Stomach (tissue), 9 donors: ENCODE measurements around the gene FYN. TPM values are rescaled to one million over a fixed set of nuclear protein-coding genes. Genes with fewer than 3 reads are reported as not detected.

Experiments
- DNase-seq, 2 donors: peaks; one replicate each; pipeline versions ENCODE4 v3.0.0 to v3.0.0-alpha.2; 2013 to 2019
- H3K27ac ChIP-seq, 5 donors: fragments of 200-600 bp in 4 of 5; sonication (generic) in 4 of 5; one replicate each; pipeline ENCODE4 v1.5.1; 2013 to 2019; ENCODE audit warnings: mild to moderate bottlenecking in 1 of 5, moderate library complexity in 1 of 5
- H3K27me3 ChIP-seq, 3 donors: fragments of 200-600 bp; sonication (generic); one replicate each; pipeline ENCODE4 v1.5.1; 2017 to 2019; ENCODE audit warnings: mixed run types in 1 of 3
- H3K36me3 ChIP-seq, 4 donors: fragments of 200-600 bp; sonication (generic); 1 replicate in 3 of 4; 2 replicates in 1 of 4; pipeline ENCODE4 v1.5.1; 2016 to 2019
- H3K4me1 ChIP-seq, 4 donors: fragments of 200-600 bp; sonication (generic); one replicate each; pipeline ENCODE4 v1.5.1; 2016 to 2019
- H3K4me3 ChIP-seq, 4 donors: fragments of 200-600 bp; sonication (generic) in 3 of 4; one replicate each; pipeline ENCODE4 v1.5.1; 2016 to 2019; ENCODE audit warnings: mild to moderate bottlenecking in 1 of 4
- H3K9me3 ChIP-seq, 4 donors: fragments of 200-600 bp; sonication (generic); one replicate each; pipeline ENCODE4 v1.5.1; 2016 to 2019
- EP300 ChIP-seq: sonication (generic); formaldehyde crosslinking; IDR thresholded peaks from one replicate; pipeline ENCODE4 v1.6.1; 2017; ENCODE audit warnings: antibody characterized with exemption
- POLR2A ChIP-seq, 4 donors: fragments of 450-650 bp; IDR thresholded peaks; one replicate each; pipeline ENCODE4 v1.6.1; 2016; ENCODE audit warnings: antibody characterized with exemption in 4 of 4, control low read depth in 2 of 4, mild to moderate bottlenecking in 1 of 4, moderate library complexity in 1 of 4
- POLR2AphosphoS5 ChIP-seq, 3 donors: sonication (generic); formaldehyde crosslinking; IDR thresholded peaks; one replicate each; pipeline ENCODE4 v1.6.1; 2016; ENCODE audit warnings: antibody characterized with exemption in 3 of 3
- WGBS, 5 donors: extraction: QIAGEN DNeasy Blood & Tissue Kit in 3 of 5; methylation state at CpG; one replicate each; pipeline versions ENCODE4 v1.1.5 to v1.1.7; 2013 to 2018; 5-methylcytosine and 5-hydroxymethylcytosine counted together
- intact Hi-C: fragments of 100-400 bp; cut with DNase I; formaldehyde crosslinking; loops from one replicate; pipeline ENCODE4 v1.15.1; 2023; ENCODE audit warnings: low total_unique reads
- polyA plus RNA-seq, 3 donors: library from polyadenylated mRNA; stranded (reverse); fragments of 200-250 nt; gene quantifications; one replicate each; pipeline ENCODE4 v1.2.3, GENCODE V29; 2013
- total RNA-seq, 5 donors: library from RNA; depleted of rRNA; stranded (reverse); fragments of >200 nt; gene quantifications; one replicate each; pipeline versions ENCODE4 v1.1.0 to v1.2.3, GENCODE V29; 2014 to 2016
- TF ChIP-seq, protein P1 (sequence below), 7 experiments: fragments of 450-650 bp in 4 of 7; fragments of 200-600 bp in 3 of 7; sonication (generic) in 3 of 7; IDR thresholded peaks; one replicate each; pipeline ENCODE4 v1.5.1; 2016 to 2019; ENCODE audit warnings: antibody characterized with exemption in 7 of 7, control low read depth in 2 of 7, mild to moderate bottlenecking in 1 of 7
- donor health status: healthy with polysubstance abuse.
- donor health status: Bipolar disorder and iron deficiency.
- donor health status: healthy.

The FYN gene
- total and polyA plus RNA-seq, 8 donors = 8.4 to 146 (median 37.1) TPM

DNA sequence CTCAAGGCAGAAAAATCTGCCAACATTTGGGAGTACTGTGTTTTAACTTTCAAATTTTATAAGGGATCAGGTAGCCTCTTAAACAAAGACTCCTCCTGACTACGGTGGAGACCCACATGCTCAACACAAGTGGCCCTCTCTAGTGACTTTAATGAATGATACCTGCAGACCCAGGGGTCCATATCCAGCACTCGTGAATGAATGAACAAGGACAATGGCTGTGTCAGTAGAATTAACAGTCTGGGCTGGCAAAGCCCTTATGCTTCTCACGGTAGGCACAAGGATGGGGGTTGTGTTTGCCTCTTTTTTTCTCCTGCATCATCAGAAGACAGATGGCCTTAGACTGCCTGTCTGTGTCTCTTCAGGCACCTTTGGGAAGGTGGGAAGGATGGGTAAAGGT, 154.9 kb downstream of the FYN start:
- H3K9me3 ChIP-seq = no peaks in the 10 kb centered on the region
- intact Hi-C loops = loop anchor here (10.0 kb wide), 1 partner anchor 316 kb away; no protein-coding TSS in a partner anchor

DNA sequence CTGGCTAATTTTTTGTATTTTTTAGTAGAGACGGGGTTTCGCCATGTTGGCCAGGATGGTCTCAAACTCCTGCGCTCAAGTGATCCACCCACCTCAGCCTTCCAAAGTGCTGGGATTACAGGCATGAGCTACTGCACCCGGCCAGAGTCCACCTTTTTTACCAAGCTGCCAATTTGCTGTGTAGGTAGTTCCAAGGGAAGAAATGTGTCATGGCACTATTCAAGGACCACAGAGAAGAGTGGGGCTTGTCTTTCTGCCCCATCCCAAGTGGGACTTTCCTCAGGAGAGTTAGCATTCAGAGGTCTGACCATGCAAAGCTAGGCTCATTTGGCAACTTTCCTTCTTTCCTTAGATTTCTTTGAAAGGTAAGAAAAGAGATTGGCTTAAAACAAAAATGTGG, 155.6 kb downstream of the FYN start:
- TF ChIP-seq POLR2AphosphoS5 (IDR thresholded peaks at IDR 0.05) = no peak
- no peak for TF ChIP-seq POLR2A (IDR thresholded peaks at IDR 0.05)
- TF ChIP-seq, protein P1, sequence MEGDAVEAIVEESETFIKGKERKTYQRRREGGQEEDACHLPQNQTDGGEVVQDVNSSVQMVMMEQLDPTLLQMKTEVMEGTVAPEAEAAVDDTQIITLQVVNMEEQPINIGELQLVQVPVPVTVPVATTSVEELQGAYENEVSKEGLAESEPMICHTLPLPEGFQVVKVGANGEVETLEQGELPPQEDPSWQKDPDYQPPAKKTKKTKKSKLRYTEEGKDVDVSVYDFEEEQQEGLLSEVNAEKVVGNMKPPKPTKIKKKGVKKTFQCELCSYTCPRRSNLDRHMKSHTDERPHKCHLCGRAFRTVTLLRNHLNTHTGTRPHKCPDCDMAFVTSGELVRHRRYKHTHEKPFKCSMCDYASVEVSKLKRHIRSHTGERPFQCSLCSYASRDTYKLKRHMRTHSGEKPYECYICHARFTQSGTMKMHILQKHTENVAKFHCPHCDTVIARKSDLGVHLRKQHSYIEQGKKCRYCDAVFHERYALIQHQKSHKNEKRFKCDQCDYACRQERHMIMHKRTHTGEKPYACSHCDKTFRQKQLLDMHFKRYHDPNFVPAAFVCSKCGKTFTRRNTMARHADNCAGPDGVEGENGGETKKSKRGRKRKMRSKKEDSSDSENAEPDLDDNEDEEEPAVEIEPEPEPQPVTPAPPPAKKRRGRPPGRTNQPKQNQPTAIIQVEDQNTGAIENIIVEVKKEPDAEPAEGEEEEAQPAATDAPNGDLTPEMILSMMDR (IDR thresholded peaks at IDR 0.05) = no peak
- no peak for TF ChIP-seq EP300
- DNase-seq = no peak
- Histone ChIP-seq H3K36me3 (peaks cover 9 to 48% (median 40%) of the 10 kb centered on the region in 4 donors), H3K27ac (no peak overlapping the region), H3K4me1 (peaks cover 10 to 19% (median 15%) of the 10 kb centered on the region in 4 donors), H3K27me3 (no peaks in the 10 kb centered on the region), H3K9me3 (no peaks in the 10 kb centered on the region), H3K4me3 (no peak overlapping the region)
- 94 to 98% (median 96%) methylated on average over 4 of the region's 4 CpGs for WGBS, 5 donors
- intact Hi-C loops = loop anchor here (10.0 kb wide), 1 partner anchor 317 kb away; no protein-coding TSS in a partner anchor

More for the DNA sequence above, 154.9 kb downstream of the FYN start:
- no peak overlapping the region for H3K27ac ChIP-seq
- H3K36me3 ChIP-seq = peaks cover 9 to 41% (median 35%) of the 10 kb centered on the region in 4 donors
- no peaks in the 10 kb centered on the region for H3K27me3 ChIP-seq
- WGBS, 5 donors = 92 to 97% (median 93%) methylated on average over 3 of the region's 3 CpGs
- peaks cover 11 to 19% (median 16%) of the 10 kb centered on the region in 4 donors for H3K4me1 ChIP-seq
- no peak for DNase-seq
- TF ChIP-seq EP300 (no peak), POLR2A (IDR thresholded peaks at IDR 0.05) (no peak), POLR2AphosphoS5 (IDR thresholded peaks at IDR 0.05) (no peak)
- TF ChIP-seq, protein P1 (IDR thresholded peaks at IDR 0.05) = no peak
- H3K4me3 ChIP-seq = no peak overlapping the region

DNA sequence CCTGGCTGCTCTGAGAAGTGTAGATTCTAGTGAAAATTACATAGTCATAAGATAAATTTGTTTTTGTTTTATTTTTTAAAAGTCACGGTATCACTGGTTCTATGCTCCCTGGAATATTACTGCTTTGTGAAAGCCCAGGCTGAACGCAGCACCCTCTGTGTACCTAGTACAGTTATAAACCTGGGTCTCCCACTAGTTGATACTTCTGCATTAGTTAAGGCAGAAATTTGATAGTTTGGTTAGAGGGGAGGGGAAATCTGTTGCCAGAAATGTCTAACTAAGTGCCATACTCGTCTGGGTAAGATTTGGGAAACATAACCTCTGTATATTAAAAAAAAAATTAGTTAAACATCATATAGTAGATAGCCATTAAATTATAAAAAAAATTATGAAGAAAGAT, 156.9 kb downstream of the FYN start:
- DNase-seq = no peak
- Histone ChIP-seq H3K9me3 (no peaks in the 10 kb centered on the region), H3K27me3 (no peaks in the 10 kb centered on the region), H3K36me3 (peaks cover 9 to 48% (median 40%) of the 10 kb centered on the region in 4 donors), H3K27ac (no peak overlapping the region), H3K4me3 (no peak overlapping the region), H3K4me1 (peaks cover 11 to 22% (median 17%) of the 10 kb centered on the region in 4 donors)
- TF ChIP-seq, protein P1 (IDR thresholded peaks at IDR 0.05) = no peak
- TF ChIP-seq EP300 = no peak
- no peak for TF ChIP-seq POLR2AphosphoS5 (IDR thresholded peaks at IDR 0.05)
- no peak for TF ChIP-seq POLR2A (IDR thresholded peaks at IDR 0.05)
- 62 to 89% (median 87%) methylated on average over 3 of the region's 3 CpGs for WGBS, 5 donors
- intact Hi-C loops = loop anchor here (10.0 kb wide), 1 partner anchor 318 kb away; no protein-coding TSS in a partner anchor

DNA sequence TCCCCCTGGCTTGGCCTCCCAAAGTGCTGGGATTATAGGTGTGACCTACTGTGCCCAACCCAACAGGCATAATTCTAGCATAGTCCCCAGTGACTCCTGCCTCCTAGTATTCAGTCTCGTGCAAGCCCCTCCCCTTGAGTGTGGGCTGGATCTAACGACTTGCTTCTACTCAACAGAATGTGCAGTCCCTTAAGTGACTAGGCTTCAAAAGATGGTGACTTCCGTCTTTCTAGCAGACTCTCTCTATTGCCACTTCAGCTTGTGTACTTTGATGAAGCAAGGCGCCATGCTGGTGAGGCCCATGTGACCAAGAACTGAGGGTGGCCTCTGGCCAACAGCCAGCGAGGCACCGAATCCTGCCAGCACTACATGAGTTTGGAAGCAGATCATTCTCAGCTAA, 157.9 kb downstream of the FYN start:
- no peak overlapping the region for H3K27ac ChIP-seq

More for the DNA sequence above, 157.9 kb downstream of the FYN start:
- Histone ChIP-seq H3K4me1 (peaks cover 20 to 32% (median 26%) of the 10 kb centered on the region in 4 donors), H3K4me3 (no peak overlapping the region), H3K27me3 (no peaks in the 10 kb centered on the region), H3K9me3 (no peaks in the 10 kb centered on the region), H3K36me3 (peaks cover 9 to 48% (median 40%) of the 10 kb centered on the region in 4 donors)
- no peak for DNase-seq
- intact Hi-C loops = loop anchor here (10.0 kb wide), 1 partner anchor 319 kb away; no protein-coding TSS in a partner anchor
- 79 to 89% (median 85%) methylated on average over 6 of the region's 6 CpGs for WGBS, 5 donors
- no peak for TF ChIP-seq POLR2AphosphoS5 (IDR thresholded peaks at IDR 0.05)
- no peak for TF ChIP-seq EP300
- TF ChIP-seq, protein P1 (IDR thresholded peaks at IDR 0.05) = no peak
- TF ChIP-seq POLR2A (IDR thresholded peaks at IDR 0.05) = no peak
